CD14-positive monocyte (primary cell): ENCODE measurements around the gene GRK3. TPM values are rescaled to one million over a fixed set of nuclear protein-coding genes. Genes with fewer than 3 reads are reported as not detected.

Source experiments
- DNase-seq, 3 donors: peaks; one replicate each; pipeline ENCODE4 v3.0.0-alpha.2; 2011 to 2022
- H2AFZ ChIP-seq: 2 replicates; pipeline ENCODE4 v1.6.0; 2012; ENCODE audit warnings: mild to moderate bottlenecking, low read depth, low read length, inconsistent platforms; ENCODE audit not compliant: insufficient read depth, poor library complexity, severe bottlenecking
- H3K27ac ChIP-seq, 2 donors: 1 replicate in 1 of 2; 2 replicates in 1 of 2; pipeline ENCODE4 v1.5.1; 2012 to 2013; ENCODE audit warnings: low read length in 2 of 2, control low read depth in 1 of 2, inconsistent platforms in 1 of 2, low read depth in 1 of 2, mild to moderate bottlenecking in 1 of 2
- H3K27me3 ChIP-seq, 2 donors: one replicate each; pipeline versions ENCODE4 v1.6.0 to v1.6.1; 2011 to 2013; ENCODE audit warnings: low read length in 2 of 2; ENCODE audit not compliant: control insufficient read depth in 2 of 2, insufficient read depth in 2 of 2
- H3K36me3 ChIP-seq, 2 donors: replicated peaks in 1 of 2; 1 replicate in 1 of 2; 2 replicates in 1 of 2; pipeline versions ENCODE4 v1.5.1 to v1.6.1; 2012 to 2013; ENCODE audit warnings: low read length in 2 of 2, control low read depth in 1 of 2, inconsistent platforms in 1 of 2, mild to moderate bottlenecking in 1 of 2; ENCODE audit not compliant: insufficient read depth in 2 of 2, control insufficient read depth in 1 of 2
- H3K4me1 ChIP-seq, 2 donors: 1 replicate in 1 of 2; 2 replicates in 1 of 2; pipeline versions ENCODE4 v1.5.1 to v1.6.1; 2012 to 2013; ENCODE audit warnings: low read length in 2 of 2, control low read depth in 1 of 2, inconsistent platforms in 1 of 2, mild to moderate bottlenecking in 1 of 2, moderate library complexity in 1 of 2; ENCODE audit not compliant: insufficient read depth in 2 of 2, control insufficient read depth in 1 of 2
- H3K4me2 ChIP-seq: replicated peaks from 2 replicates; pipeline ENCODE3; 2012; ENCODE audit warnings: low read length, moderate library complexity, mild to moderate bottlenecking; ENCODE audit not compliant: poor library complexity, severe bottlenecking; ENCODE audit errors: extremely low read depth
- H3K4me3 ChIP-seq, 3 experiments: fragments of 200-600 bp in 1 of 3; sonication (generic) in 1 of 3; replicated peaks in 1 of 3; 1 replicate in 2 of 3; 2 replicates in 1 of 3; pipeline ENCODE4 v1.5.1; 2011 to 2013; ENCODE audit warnings: low read length in 3 of 3, mild to moderate bottlenecking in 3 of 3, control low read depth in 2 of 3, low read depth in 2 of 3, inconsistent platforms in 1 of 3, moderate library complexity in 1 of 3
- H3K79me2 ChIP-seq: 2 replicates; pipeline ENCODE4 v1.6.0; 2012; ENCODE audit warnings: mild to moderate bottlenecking, control low read depth, inconsistent platforms, low read length, moderate library complexity; ENCODE audit not compliant: insufficient read depth
- H3K9ac ChIP-seq: 2 replicates; pipeline ENCODE4 v1.6.0; 2017; ENCODE audit warnings: low read length, mild to moderate bottlenecking; ENCODE audit not compliant: insufficient read depth, poor library complexity, severe bottlenecking
- H3K9me3 ChIP-seq, 2 donors: replicated peaks in 1 of 2; 1 replicate in 1 of 2; 2 replicates in 1 of 2; pipeline versions ENCODE4 v1.5.1 to v1.6.1; 2012 to 2013; ENCODE audit warnings: low read length in 2 of 2, control low read depth in 1 of 2; ENCODE audit not compliant: control insufficient read depth in 1 of 2, insufficient read depth in 1 of 2
- H4K20me1 ChIP-seq: 2 replicates; pipeline ENCODE4 v1.6.0; 2012; ENCODE audit warnings: mild to moderate bottlenecking, low read length, control low read depth, moderate library complexity; ENCODE audit not compliant: insufficient read depth
- H3K27ac Mint-ChIP-seq, 7 donors: one replicate each; pipeline ENCODE4 v1.8.0; 2020; ENCODE audit warnings: mild to moderate bottlenecking in 7 of 7, mixed read lengths in 7 of 7, moderate library complexity in 6 of 7, inconsistent platforms in 2 of 7
- H3K27me3 Mint-ChIP-seq, 3 donors: one replicate each; pipeline ENCODE4 v1.8.0; 2021 to 2022; ENCODE audit warnings: low read depth in 3 of 3, mild to moderate bottlenecking in 3 of 3, mixed read lengths in 3 of 3, moderate library complexity in 3 of 3, inconsistent platforms in 1 of 3
- H3K36me3 Mint-ChIP-seq, 2 donors: one replicate each; pipeline ENCODE4 v1.8.0; 2020; ENCODE audit warnings: mixed read lengths in 2 of 2, inconsistent platforms in 1 of 2, mild to moderate bottlenecking in 1 of 2
- H3K4me1 Mint-ChIP-seq: one replicate; pipeline ENCODE4 v1.8.0; 2020; ENCODE audit warnings: mild to moderate bottlenecking, mixed read lengths
- H3K4me3 Mint-ChIP-seq, 2 donors: one replicate each; pipeline ENCODE4 v1.8.0; 2020; ENCODE audit warnings: mild to moderate bottlenecking in 2 of 2, mixed read lengths in 2 of 2, moderate library complexity in 1 of 2
- H3K9me3 Mint-ChIP-seq, 7 donors: one replicate each; pipeline ENCODE4 v1.8.0; 2020 to 2022; ENCODE audit warnings: mixed read lengths in 7 of 7, mild to moderate bottlenecking in 6 of 7, moderate library complexity in 6 of 7, inconsistent platforms in 2 of 7
- CTCF ChIP-seq: fragments of 200-600 bp; IDR thresholded peaks from one replicate; pipeline ENCODE4 v1.8.0; 2022; ENCODE audit warnings: antibody characterized with exemption, mild to moderate bottlenecking
- WGBS: methylation state at CpG from one replicate; pipeline ENCODE4 v1.1.5; 2013; ENCODE audit warnings: missing lambda C conversion rate; ENCODE audit not compliant: insufficient coverage; 5-methylcytosine and 5-hydroxymethylcytosine counted together
- intact Hi-C, 2 donors: fragments of 100-400 bp; cut with micrococcal nuclease; formaldehyde crosslinking; loops; one replicate each; pipeline versions ENCODE4 v1.15.0 to v1.15.1; 2023
- polyA plus RNA-seq, 3 donors: library from polyadenylated mRNA; depleted of rRNA in 1 of 3; unstranded in 2 of 3; stranded (reverse) in 1 of 3; fragments of 300-500 nt in 2 of 3; fragments of >200 nt in 1 of 3; fragmentation: Illumina TruSeq in 2 of 3; gene quantifications; 1 replicate in 2 of 3; 2 replicates in 1 of 3; pipeline ENCODE4 v1.2.3, GENCODE V29; 2012 to 2021

GRK3 gene
- polyA plus RNA-seq, 3 donors: 8.3 to 33.3 (median 9.6) TPM

DNA sequence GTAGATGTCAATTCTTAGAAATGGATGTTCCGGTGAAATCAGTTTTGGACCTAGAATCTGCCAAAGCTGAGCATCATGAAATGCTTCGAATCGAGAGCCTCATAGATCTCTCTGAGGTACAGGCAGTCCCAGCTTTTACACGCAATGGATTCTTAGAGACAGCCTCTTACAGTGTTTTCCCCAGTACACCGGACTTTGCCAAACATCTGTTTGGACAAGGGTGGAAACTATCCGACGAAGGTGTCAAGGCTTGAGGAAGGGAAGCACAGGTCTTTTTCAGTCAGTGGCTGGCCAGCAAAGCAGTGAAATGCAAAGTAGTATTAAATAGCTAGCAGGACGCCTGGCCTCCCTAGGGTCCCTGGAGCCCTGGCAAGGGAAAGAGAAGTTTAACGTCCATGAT lies 4.9 kb downstream of the GRK3 start:
- peak overlapping the region; percentile 77 to 89 (median 84) for H3K27ac Mint-ChIP-seq
- Histone ChIP-seq H3K4me3 (peak overlapping the region in 1 of 3 experiments; percentile 99), H3K9ac (no peak overlapping the region), H3K79me2 (peaks cover 88% of the 10 kb centered on the region), H3K27me3 (no peaks in the 10 kb centered on the region), H2AFZ (no peak overlapping the region), H4K20me1 (peaks cover 78% of the 10 kb centered on the region), H3K9me3 (no peaks in the 10 kb centered on the region), H3K27ac (peak overlapping the region; percentile 21 to 77), H3K4me1 (peaks cover 55 to 75% of the 10 kb centered on the region in 2 donors), H3K4me2 (peak overlapping the region; percentile 62), H3K36me3 (peaks cover 0 to 6% of the 10 kb centered on the region in 2 donors)
- H3K27me3 Mint-ChIP-seq: peaks cover 0 to 1% (median 0%) of the 10 kb centered on the region in 3 donors
- H3K36me3 Mint-ChIP-seq: peaks cover 13 to 19% of the 10 kb centered on the region in 2 donors
- peaks cover 0 to 2% (median 0%) of the 10 kb centered on the region in 7 donors for H3K9me3 Mint-ChIP-seq
- peak overlapping the region in 1 of 2 donors; percentile 30 for H3K4me3 Mint-ChIP-seq
- 97% methylated on average over 8 of the region's 9 CpGs for WGBS
- intact Hi-C loops: no loop called here
- no peak for TF ChIP-seq CTCF
- no peak for DNase-seq
- peaks cover 77% of the 10 kb centered on the region for H3K4me1 Mint-ChIP-seq

DNA sequence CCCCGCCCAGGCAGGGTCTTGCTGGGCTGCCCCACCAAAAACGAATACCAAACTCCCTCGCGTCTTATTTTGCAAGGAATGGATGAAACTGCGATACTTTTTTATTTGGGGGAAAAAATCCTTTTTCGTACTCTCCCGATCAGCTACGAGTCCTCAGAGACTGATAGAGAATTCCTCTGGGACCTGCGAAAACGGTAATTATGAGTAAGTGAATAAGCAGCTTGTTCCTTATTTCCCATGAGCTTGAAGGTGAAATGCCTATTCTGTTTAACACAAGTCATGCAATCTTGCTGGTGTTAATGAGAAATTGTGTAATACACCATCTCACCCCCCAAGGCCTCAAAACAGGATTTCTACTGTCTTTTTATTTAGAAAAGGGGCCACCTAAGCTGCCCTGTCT lies 5.5 kb downstream of the GRK3 start:
- no peak overlapping the region for H3K9ac ChIP-seq
- no peak overlapping the region for H2AFZ ChIP-seq
- H3K79me2 ChIP-seq: peaks cover 93% of the 10 kb centered on the region
- WGBS: 54% methylated on average over 4 of the region's 10 CpGs
- no peak for TF ChIP-seq CTCF
- Mint-ChIP-seq H3K36me3 (peaks cover 16 to 19% of the 10 kb centered on the region in 2 donors), H3K9me3 (peaks cover 0 to 1% (median 0%) of the 10 kb centered on the region in 7 donors), H3K27ac (peak overlapping the region; percentile 77 to 89 (median 84)), H3K4me1 (peaks cover 83% of the 10 kb centered on the region), H3K4me3 (peak overlapping the region in 1 of 2 donors; percentile 39), H3K27me3 (peaks cover 0 to 1% (median 0%) of the 10 kb centered on the region in 3 donors)
- H4K20me1 ChIP-seq: peaks cover 85% of the 10 kb centered on the region
- intact Hi-C loops: no loop called here
- no peaks in the 10 kb centered on the region for H3K27me3 ChIP-seq
- no peaks in the 10 kb centered on the region for H3K9me3 ChIP-seq
- peak in 2 of 3 donors; percentile 72 to 76 for DNase-seq
- H3K4me1 ChIP-seq: peaks cover 55 to 79% of the 10 kb centered on the region in 2 donors
- H3K4me2 ChIP-seq: peak overlapping the region; percentile 62
- peak overlapping the region in 1 of 3 experiments; percentile 99 for H3K4me3 ChIP-seq
- H3K36me3 ChIP-seq: peaks cover 0 to 6% of the 10 kb centered on the region in 2 donors
- H3K27ac ChIP-seq: peak overlapping the region; percentile 21 to 77
